Panc1 (cell line): Measurements from ENCODE around the gene HGF.

Source experiments
- CTCF ChIP-seq: fragments of 450-650 bp; IDR thresholded peaks from 2 replicates; pipeline ENCODE4 v1.5.1; 2017; ENCODE audit warnings: mild to moderate bottlenecking
- POLR2AphosphoS5 ChIP-seq: IDR thresholded peaks from 2 replicates; pipeline ENCODE4 v1.6.1; 2012; ENCODE audit warnings: mild to moderate bottlenecking, low read depth, low read length, moderate library complexity
- SIN3A ChIP-seq: IDR thresholded peaks from 2 replicates; pipeline ENCODE4 v1.6.1; 2012; ENCODE audit warnings: low read depth, mild to moderate bottlenecking, low read length, moderate library complexity, borderline replicate concordance; ENCODE audit not compliant: insufficient read depth
- TCF7L2 ChIP-seq: IDR thresholded peaks from 2 replicates; pipeline ENCODE4 v1.6.1; 2011; ENCODE audit warnings: mild to moderate bottlenecking, low read depth, low read length, inconsistent platforms

GRCh38 chr7:81680120-81680519, 89.7 kb downstream of the HGF start:
- no peak for TF ChIP-seq CTCF
- no peak for TF ChIP-seq TCF7L2
- TF ChIP-seq POLR2AphosphoS5 = no peak
- TF ChIP-seq SIN3A = no peak
